ENCODE results near the gene MTURN. TPM values are rescaled to one million over a fixed set of nuclear protein-coding genes. Genes with fewer than 3 reads are reported as not detected.
A peak's percentile ranks its signal among the peaks of the same experiment; 100 is the strongest.

The MTURN gene
- polyA plus RNA-seq, 2 of the 4 experiments (the other 2 are of a cell fraction) = 2.3 to 2.5 TPM

GRCh38 chr7:30116771-30117170, 18.0 kb upstream of the MTURN start (continued):
- no peak for TF ChIP-seq NR3C1 (IDR thresholded peaks at IDR 0.05)

- H3K4me3 ChIP-seq = no peak overlapping the region
- DNase-seq (ENCODE audit: low read depth in 1 of 2, low spot score in 1 of 2) (no peak), ATAC-seq (no peak), FAIRE-seq (no peak)
- ChIA-PET CTCF (no interaction called here), POLR2A (no interaction called here)
- no peak overlapping the region for H3K4me2 ChIP-seq
- TF ChIP-seq MAX (IDR thresholded peaks at IDR 0.05) (no peak), TFCP2L1 (CRISPR knock-in tag; IDR thresholded peaks at IDR 0.05) (no peak), POLR2A (IDR thresholded peaks at IDR 0.05; ENCODE audit: low read length) (no peak)
- H3K9me3 ChIP-seq = peaks cover 13% of the 10 kb centered on the region; the same call in 2 of the 3 replicates
- 79% methylated on average over 4 of the region's 4 CpGs for WGBS (ENCODE audit: missing lambda C conversion rate)
- no peaks in the 10 kb centered on the region for H3K4me1 ChIP-seq
- no peak overlapping the region for H3K27ac ChIP-seq
Observed at GRCh38 chr7:30117896-30118295, 16.9 kb upstream of the MTURN start.

GRCh38 chr7:30119890-30120577, 14.8 kb upstream of the MTURN start:
- DNase-seq (ENCODE audit: low read depth in 1 of 2, low spot score in 1 of 2) (no peak), ATAC-seq (no peak), FAIRE-seq (no peak)
- Histone ChIP-seq H3K4me2 (no peak overlapping the region), H3K27ac (no peak overlapping the region), H3K4me3 (no peak overlapping the region), H3K4me1 (no peaks in the 10 kb centered on the region), H3K9me3 (0 out of 3 replicates have a peak, but pooled peaks cover 6% of the 10 kb centered on the region)
- TF ChIP-seq RFX5 (IDR thresholded peaks at IDR 0.05) = no peak
- TF ChIP-seq ZSCAN20 (CRISPR knock-in tag; IDR thresholded peaks at IDR 0.05) = no peak
- TF ChIP-seq RCOR1 (IDR thresholded peaks at IDR 0.05; ENCODE audit: low read depth, low read length) = no peak
- no peak for TF ChIP-seq JUN (IDR thresholded peaks at IDR 0.05)
- TF ChIP-seq ZNF302 (CRISPR knock-in tag; IDR thresholded peaks at IDR 0.05) = no peak
- ChIA-PET POLR2A (interaction anchor here (0.6 kb wide), 1 partner anchor 117 kb away, joined by 3 read pairs; no protein-coding TSS in a partner anchor), CTCF (interaction anchor here (1.6 kb wide), 1 partner anchor 58 kb away, joined by 3 read pairs; no protein-coding TSS in a partner anchor)
- WGBS (ENCODE audit: missing lambda C conversion rate) = 85% methylated on average over 4 of the region's 4 CpGs

GRCh38 chr7:30133736-30134610, 813 bp upstream of the MTURN start:
- ChIA-PET CTCF (interaction anchor here (0.7 to 1.9 kb wide), 4 partner anchors 22 to 280 kb away, joined by 3 to 5 read pairs (median 3); no protein-coding TSS in a partner anchor), POLR2A (no interaction called here)
- no peaks in the 10 kb centered on the region for H3K9me3 ChIP-seq
- DNase-seq (ENCODE audit: low read depth in 1 of 2, low spot score in 1 of 2) = no peak
- H3K4me1 ChIP-seq = peaks cover 4% of the 10 kb centered on the region; the same call in 1 of the 3 replicates
- H3K27ac ChIP-seq = peak overlapping the region in 1 of 2 experiments; percentile 87; a peak in 3 of 6 replicates
- no peak for ATAC-seq
- peak overlapping the region; percentile 86 for H3K4me3 ChIP-seq
- no peak for FAIRE-seq
- 29% methylated on average over 13 of the region's 13 CpGs for WGBS (ENCODE audit: missing lambda C conversion rate)
- peak overlapping the region; percentile 80 for H3K4me2 ChIP-seq
- TF ChIP-seq JUNB (IDR thresholded peaks at IDR 0.05) = no peak

GRCh38 chr7:30135301-30136116, 723 bp downstream of the MTURN start:
- ChIA-PET POLR2A (interaction anchor here (0.6 kb wide), 1 partner anchor 56 kb away, joined by 3 read pairs; no protein-coding TSS in a partner anchor), CTCF (interaction anchor here (1.0 to 1.9 kb wide), 7 partner anchors 9 to 278 kb away, joined by 3 to 7 read pairs (median 3); no protein-coding TSS in a partner anchor)
- TF ChIP-seq MAX (IDR thresholded peaks at IDR 0.05) (peak; percentile 88), KDM5A (IDR thresholded peaks at IDR 0.05) (no peak)
- DNase-seq (ENCODE audit: low read depth in 1 of 2, low spot score in 1 of 2) = peak; percentile 64 to 65
- peak overlapping the region; percentile 69 to 87 for H3K27ac ChIP-seq
- no peaks in the 10 kb centered on the region for H3K9me3 ChIP-seq
- FAIRE-seq = no peak
- WGBS (ENCODE audit: missing lambda C conversion rate) = 0% methylated on average over 19 of the region's 93 CpGs
- H3K4me3 ChIP-seq = peak overlapping the region; percentile 86
- H3K4me1 ChIP-seq = peaks cover 4% of the 10 kb centered on the region; the same call in 1 of the 3 replicates
- peak overlapping the region; percentile 80 for H3K4me2 ChIP-seq
- ATAC-seq = peak; percentile 71 to 79
